ENCODE results near the gene TROAP.

Gene TROAP

DNA sequence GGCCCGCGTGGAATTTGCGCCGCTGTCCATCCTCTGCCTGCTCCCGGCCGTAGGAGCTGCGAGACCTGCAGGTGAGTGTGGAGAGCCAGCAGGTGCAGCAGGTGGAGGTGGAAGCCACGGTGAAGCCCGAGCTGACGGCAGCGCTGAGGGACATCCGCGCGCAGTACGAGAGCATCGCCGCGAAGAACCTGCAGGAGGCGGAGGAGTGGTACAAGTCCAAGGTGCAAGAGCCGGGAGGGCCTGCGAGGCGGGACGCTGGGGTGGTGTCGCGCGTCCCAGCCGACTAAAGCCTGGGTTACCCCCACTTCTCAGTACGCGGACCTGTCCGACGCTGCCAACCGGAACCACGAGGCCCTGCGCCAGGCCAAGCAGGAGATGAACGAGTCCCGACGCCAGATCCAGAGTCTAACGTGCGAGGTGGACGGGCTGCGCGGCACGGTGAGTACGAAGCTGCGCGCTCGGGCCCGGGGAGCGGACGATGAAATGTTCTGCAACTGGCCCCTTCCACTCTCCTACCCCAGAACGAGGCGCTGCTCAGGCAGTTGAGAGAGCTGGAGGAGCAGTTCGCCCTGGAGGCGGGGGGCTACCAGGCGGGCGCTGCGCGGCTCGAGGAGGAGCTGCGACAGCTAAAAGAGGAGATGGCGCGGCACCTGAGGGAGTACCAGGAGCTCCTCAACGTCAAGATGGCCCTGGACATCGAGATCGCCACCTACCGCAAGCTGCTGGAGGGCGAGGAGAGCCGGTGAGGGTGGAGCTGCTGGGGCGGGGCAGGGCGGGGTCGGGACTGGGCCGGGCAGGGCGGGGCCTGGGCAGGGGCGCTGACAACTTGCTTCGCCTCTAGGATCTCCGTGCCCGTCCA is 26.0 kb upstream of the TROAP start (continued):
- TF ChIP-seq, protein P1, sequence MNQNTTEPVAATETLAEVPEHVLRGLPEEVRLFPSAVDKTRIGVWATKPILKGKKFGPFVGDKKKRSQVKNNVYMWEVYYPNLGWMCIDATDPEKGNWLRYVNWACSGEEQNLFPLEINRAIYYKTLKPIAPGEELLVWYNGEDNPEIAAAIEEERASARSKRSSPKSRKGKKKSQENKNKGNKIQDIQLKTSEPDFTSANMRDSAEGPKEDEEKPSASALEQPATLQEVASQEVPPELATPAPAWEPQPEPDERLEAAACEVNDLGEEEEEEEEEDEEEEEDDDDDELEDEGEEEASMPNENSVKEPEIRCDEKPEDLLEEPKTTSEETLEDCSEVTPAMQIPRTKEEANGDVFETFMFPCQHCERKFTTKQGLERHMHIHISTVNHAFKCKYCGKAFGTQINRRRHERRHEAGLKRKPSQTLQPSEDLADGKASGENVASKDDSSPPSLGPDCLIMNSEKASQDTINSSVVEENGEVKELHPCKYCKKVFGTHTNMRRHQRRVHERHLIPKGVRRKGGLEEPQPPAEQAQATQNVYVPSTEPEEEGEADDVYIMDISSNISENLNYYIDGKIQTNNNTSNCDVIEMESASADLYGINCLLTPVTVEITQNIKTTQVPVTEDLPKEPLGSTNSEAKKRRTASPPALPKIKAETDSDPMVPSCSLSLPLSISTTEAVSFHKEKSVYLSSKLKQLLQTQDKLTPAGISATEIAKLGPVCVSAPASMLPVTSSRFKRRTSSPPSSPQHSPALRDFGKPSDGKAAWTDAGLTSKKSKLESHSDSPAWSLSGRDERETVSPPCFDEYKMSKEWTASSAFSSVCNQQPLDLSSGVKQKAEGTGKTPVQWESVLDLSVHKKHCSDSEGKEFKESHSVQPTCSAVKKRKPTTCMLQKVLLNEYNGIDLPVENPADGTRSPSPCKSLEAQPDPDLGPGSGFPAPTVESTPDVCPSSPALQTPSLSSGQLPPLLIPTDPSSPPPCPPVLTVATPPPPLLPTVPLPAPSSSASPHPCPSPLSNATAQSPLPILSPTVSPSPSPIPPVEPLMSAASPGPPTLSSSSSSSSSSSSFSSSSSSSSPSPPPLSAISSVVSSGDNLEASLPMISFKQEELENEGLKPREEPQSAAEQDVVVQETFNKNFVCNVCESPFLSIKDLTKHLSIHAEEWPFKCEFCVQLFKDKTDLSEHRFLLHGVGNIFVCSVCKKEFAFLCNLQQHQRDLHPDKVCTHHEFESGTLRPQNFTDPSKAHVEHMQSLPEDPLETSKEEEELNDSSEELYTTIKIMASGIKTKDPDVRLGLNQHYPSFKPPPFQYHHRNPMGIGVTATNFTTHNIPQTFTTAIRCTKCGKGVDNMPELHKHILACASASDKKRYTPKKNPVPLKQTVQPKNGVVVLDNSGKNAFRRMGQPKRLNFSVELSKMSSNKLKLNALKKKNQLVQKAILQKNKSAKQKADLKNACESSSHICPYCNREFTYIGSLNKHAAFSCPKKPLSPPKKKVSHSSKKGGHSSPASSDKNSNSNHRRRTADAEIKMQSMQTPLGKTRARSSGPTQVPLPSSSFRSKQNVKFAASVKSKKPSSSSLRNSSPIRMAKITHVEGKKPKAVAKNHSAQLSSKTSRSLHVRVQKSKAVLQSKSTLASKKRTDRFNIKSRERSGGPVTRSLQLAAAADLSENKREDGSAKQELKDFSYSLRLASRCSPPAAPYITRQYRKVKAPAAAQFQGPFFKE (tag by site-specific recombination; IDR thresholded peaks at IDR 0.05; ENCODE audit: borderline replicate concordance): peak; percentile 74
- TF ChIP-seq ZNF174 (tag by site-specific recombination; IDR thresholded peaks at IDR 0.05): no peak
- TF ChIP-seq ZNF324 (tag by site-specific recombination; IDR thresholded peaks at IDR 0.05): no peak
- no peak for TF ChIP-seq ZNF292 (tag by site-specific recombination; IDR thresholded peaks at IDR 0.05; ENCODE audit: borderline replicate concordance, low read depth)
- TF ChIP-seq ZNF362 (tag by site-specific recombination; IDR thresholded peaks at IDR 0.05): no peak
- TF ChIP-seq ZNF426 (tag by site-specific recombination; IDR thresholded peaks at IDR 0.05): no peak
- TF ChIP-seq, protein P2, sequence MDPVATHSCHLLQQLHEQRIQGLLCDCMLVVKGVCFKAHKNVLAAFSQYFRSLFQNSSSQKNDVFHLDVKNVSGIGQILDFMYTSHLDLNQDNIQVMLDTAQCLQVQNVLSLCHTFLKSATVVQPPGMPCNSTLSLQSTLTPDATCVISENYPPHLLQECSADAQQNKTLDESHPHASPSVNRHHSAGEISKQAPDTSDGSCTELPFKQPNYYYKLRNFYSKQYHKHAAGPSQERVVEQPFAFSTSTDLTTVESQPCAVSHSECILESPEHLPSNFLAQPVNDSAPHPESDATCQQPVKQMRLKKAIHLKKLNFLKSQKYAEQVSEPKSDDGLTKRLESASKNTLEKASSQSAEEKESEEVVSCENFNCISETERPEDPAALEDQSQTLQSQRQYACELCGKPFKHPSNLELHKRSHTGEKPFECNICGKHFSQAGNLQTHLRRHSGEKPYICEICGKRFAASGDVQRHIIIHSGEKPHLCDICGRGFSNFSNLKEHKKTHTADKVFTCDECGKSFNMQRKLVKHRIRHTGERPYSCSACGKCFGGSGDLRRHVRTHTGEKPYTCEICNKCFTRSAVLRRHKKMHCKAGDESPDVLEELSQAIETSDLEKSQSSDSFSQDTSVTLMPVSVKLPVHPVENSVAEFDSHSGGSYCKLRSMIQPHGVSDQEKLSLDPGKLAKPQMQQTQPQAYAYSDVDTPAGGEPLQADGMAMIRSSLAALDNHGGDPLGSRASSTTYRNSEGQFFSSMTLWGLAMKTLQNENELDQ (tag by site-specific recombination; IDR thresholded peaks at IDR 0.05; ENCODE audit: low read depth): no peak
- peak; percentile 87; the same call in 1 of the 2 replicates for TF ChIP-seq KLF7 (tag by site-specific recombination; IDR thresholded peaks at IDR 0.05; ENCODE audit: borderline replicate concordance)
- peak; percentile 98 for TF ChIP-seq ZEB2 (tag by site-specific recombination; IDR thresholded peaks at IDR 0.05)
- no peak for TF ChIP-seq ZNF138 (tag by site-specific recombination; IDR thresholded peaks at IDR 0.05; ENCODE audit: borderline replicate concordance)
- no peak for TF ChIP-seq ZNF112 (tag by site-specific recombination; IDR thresholded peaks at IDR 0.05)
- TF ChIP-seq ZNF621 (tag by site-specific recombination; IDR thresholded peaks at IDR 0.05): no peak
- no peak for TF ChIP-seq BCL6B (tag by site-specific recombination; IDR thresholded peaks at IDR 0.05)

DNA sequence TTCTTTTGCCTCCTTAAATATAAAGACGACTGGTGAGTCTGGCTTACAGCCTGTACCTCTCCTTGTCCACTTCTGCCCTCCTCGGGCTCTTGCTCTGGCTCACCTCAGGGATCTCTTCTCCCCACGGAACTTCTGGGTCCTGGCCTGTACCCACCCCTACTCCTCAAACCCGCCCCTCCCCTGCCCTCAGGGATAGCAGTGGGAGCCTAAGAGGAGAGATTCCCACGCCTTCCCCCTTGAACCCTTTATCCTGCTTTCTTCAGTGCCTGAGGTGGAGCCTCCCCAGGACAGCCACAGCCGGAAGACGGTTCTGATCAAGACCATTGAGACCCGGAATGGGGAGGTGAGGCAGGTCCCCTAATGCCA is 25.4 kb upstream of the TROAP start:
- Histone ChIP-seq H3K4me1 (ENCODE audit: control insufficient read depth, insufficient read depth, low read length) (peaks cover 8% of the 10 kb centered on the region), H3K27ac (ENCODE audit: extremely low read depth, low read depth, low read length) (no peak overlapping the region; the same call in 1 of the 2 replicates), H3K4me3 (ENCODE audit: low read depth, low read length) (peak overlapping the region; percentile 29), H3K9me3 (ENCODE audit: control insufficient read depth, insufficient read depth, low read depth, low read length) (no peaks in the 10 kb centered on the region), H3K36me3 (ENCODE audit: control insufficient read depth in 2 of 2, insufficient read depth in 1 of 2, low read length in 2 of 2) (peaks cover 0 to 9% of the 10 kb centered on the region in 2 experiments; a peak in 1 of 3 replicates)
- ChIA-PET POLR2A (interaction anchor here (0.7 to 7.6 kb wide), 19 partner anchors 8 to 531 kb away, joined by 3 to 94 read pairs (median 6); partner anchors contain the start of genes C1QL4, DNAJC22, NCKAP5L and SPATS2), CTCF (interaction anchor here (0.5 to 10.2 kb wide), 45 partner anchors 7 to 554 kb away, joined by 3 to 208 read pairs (median 5); partner anchors contain the start of genes C1QL4, DNAJC22, PRPF40B and SPATS2)
- TF ChIP-seq, protein P2 (tag by site-specific recombination; IDR thresholded peaks at IDR 0.05; ENCODE audit: low read depth): no peak
- TF ChIP-seq ZNF791 (tag by site-specific recombination; IDR thresholded peaks at IDR 0.05): no peak
- no peak for TF ChIP-seq ZNF555 (tag by site-specific recombination; conservative IDR thresholded peaks at IDR 0.05)
- peak; percentile 32 for TF ChIP-seq KLF1 (tag by site-specific recombination; IDR thresholded peaks at IDR 0.05)
- TF ChIP-seq ZNF24 (tag by site-specific recombination; IDR thresholded peaks at IDR 0.05): no peak

Measured in HEK293 (cell line).